ENCODE data around the gene ERP29.

ERP29 gene

GRCh38 chr12:112011685-112012084 is 1.5 kb upstream of the ERP29 start:
- TF ChIP-seq FOXP2 (optimal IDR thresholded peaks at IDR 0.05; ENCODE audit: borderline replicate concordance, extremely low read depth, extremely low read length, insufficient read depth) (no peak), REST (IDR thresholded peaks at IDR 0.05; ENCODE audit: insufficient read depth in 1 of 2, low read depth in 2 of 2, low read length in 2 of 2) (no peak)

- peak; percentile 25; the same call in 1 of the 2 replicates for TF ChIP-seq POLR2AphosphoS5 (IDR thresholded peaks at IDR 0.05; ENCODE audit: low read depth, low read length)
- TF ChIP-seq SIN3A (IDR thresholded peaks at IDR 0.05; ENCODE audit: borderline replicate concordance, insufficient read depth, low read length) = no peak
- TF ChIP-seq FOXP2 (optimal IDR thresholded peaks at IDR 0.05; ENCODE audit: borderline replicate concordance, extremely low read depth, extremely low read length, insufficient read depth) = no peak
These were observed 576 bp downstream of the ERP29 start for GRCh38 chr12:112013601-112014402.

DNA sequence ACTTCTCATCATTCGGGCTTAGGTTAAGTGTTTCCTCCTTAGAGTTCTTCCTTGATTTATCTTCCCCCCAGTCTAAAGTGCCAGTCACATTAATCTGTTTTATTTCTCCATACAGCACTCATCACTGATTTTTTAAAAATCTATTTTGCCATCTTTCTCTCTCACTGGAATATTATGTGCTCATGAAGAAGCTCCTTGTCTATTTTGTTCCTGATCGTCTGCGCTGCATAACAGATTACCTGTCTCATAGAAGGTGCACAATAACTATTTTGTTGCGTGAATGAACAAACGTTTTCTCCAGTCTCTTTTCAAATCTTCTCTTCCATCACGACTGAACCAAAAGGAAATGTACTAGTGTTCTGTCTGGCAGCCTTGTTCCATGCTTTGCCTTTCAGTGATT is 2.7 kb downstream of the ERP29 start:
- TF ChIP-seq SIN3A (IDR thresholded peaks at IDR 0.05; ENCODE audit: borderline replicate concordance, insufficient read depth, low read length) (no peak), FOXP2 (optimal IDR thresholded peaks at IDR 0.05; ENCODE audit: borderline replicate concordance, extremely low read depth, extremely low read length, insufficient read depth) (no peak), POLR2AphosphoS5 (IDR thresholded peaks at IDR 0.05; ENCODE audit: low read depth, low read length) (no peak), REST (IDR thresholded peaks at IDR 0.05; ENCODE audit: insufficient read depth in 1 of 2, low read depth in 2 of 2, low read length in 2 of 2) (no peak), TAF1 (IDR thresholded peaks at IDR 0.05; ENCODE audit: borderline replicate concordance, insufficient read depth, low read length) (no peak)

DNA sequence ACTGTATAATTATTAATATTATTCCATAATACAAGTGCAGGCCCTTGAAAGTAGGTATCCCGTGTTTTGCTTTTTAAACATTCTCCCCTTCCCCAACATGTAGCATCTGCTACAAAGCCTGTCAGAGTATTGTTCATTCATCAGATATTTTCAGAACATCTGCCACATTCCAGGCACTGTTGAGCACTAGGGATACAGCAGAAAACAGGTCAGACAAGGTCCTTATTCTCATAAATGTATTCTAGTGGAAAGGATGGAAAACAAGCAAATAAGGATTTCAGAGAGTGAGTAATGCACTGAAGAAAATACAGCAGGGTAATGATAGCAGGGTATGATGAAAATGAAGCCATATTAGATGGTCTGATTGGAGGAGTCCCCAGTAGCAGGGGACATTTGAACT is 3.8 kb downstream of the ERP29 start:
- TF ChIP-seq POLR2AphosphoS5 (IDR thresholded peaks at IDR 0.05; ENCODE audit: low read depth, low read length) (no peak), FOXP2 (optimal IDR thresholded peaks at IDR 0.05; ENCODE audit: borderline replicate concordance, extremely low read depth, extremely low read length, insufficient read depth) (no peak), REST (IDR thresholded peaks at IDR 0.05; ENCODE audit: insufficient read depth in 1 of 2, low read depth in 2 of 2, low read length in 2 of 2) (no peak), SIN3A (IDR thresholded peaks at IDR 0.05; ENCODE audit: borderline replicate concordance, insufficient read depth, low read length) (no peak), TAF1 (IDR thresholded peaks at IDR 0.05; ENCODE audit: borderline replicate concordance, insufficient read depth, low read length) (no peak)

DNA sequence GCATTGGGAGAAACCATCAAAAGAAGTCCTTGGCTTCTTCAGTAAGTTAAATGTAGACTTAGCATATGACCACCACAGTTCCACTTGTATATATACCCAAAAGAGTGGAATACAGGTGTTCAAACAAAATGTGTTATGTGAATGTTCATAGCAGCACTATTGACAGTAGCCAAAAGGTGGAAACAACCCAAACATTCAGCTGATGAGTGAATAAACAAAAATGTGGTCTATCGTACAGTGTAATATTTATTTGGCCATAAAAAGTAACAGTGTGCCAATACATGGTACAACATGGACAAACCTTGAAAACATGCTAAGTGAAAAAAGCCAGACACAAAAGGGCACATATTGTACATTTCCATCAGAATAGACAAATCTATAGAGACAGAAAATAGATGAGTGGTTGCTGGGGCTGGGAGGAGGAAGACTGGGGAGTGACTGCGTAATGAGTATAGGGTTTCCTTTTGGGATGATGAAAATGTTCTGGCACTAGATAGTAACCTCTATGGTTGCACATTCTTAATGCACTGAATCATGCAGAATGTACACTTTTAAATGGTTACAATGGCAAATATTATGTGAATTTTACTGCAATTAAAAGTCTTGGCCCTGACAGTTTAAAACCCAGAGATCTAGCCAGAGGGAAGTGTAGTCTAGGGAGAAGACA is 5.5 kb downstream of the ERP29 start:
- no peak for TF ChIP-seq REST (IDR thresholded peaks at IDR 0.05; ENCODE audit: insufficient read depth in 1 of 2, low read depth in 2 of 2, low read length in 2 of 2)
- no peak for TF ChIP-seq FOXP2 (optimal IDR thresholded peaks at IDR 0.05; ENCODE audit: borderline replicate concordance, extremely low read depth, extremely low read length, insufficient read depth)
- no peak for TF ChIP-seq POLR2AphosphoS5 (IDR thresholded peaks at IDR 0.05; ENCODE audit: low read depth, low read length)

All from PFSK-1 (cell line).